Neural cell (in vitro differentiated cells): Measurements from ENCODE around the gene PLEKHG5. TPM values are rescaled to one million over a fixed set of nuclear protein-coding genes. Genes with fewer than 3 reads are reported as not detected.

ENCODE experiments used
- H2AFZ ChIP-seq: fragments of 200-600, 300-800 bp; sonication (generic), shearing (Covaris generic); 2 replicates; pipeline ENCODE4 v1.6.0; 2014; ENCODE audit warnings: low read depth, mild to moderate bottlenecking, antibody characterized with exemption, low read length, moderate library complexity
- H3F3A ChIP-seq: fragments of 200-600 bp; shearing (Covaris generic); 2 replicates; pipeline ENCODE4 v1.6.1; 2016; ENCODE audit warnings: mild to moderate bottlenecking, moderate library complexity, mixed read lengths, antibody characterized with exemption, low read length; ENCODE audit not compliant: insufficient read depth, poor library complexity, severe bottlenecking
- H3K27ac ChIP-seq: fragments of 200-600, 300-800 bp; sonication (generic), shearing (Covaris generic); 2 replicates; pipeline ENCODE4 v1.5.1; 2014; ENCODE audit warnings: mild to moderate bottlenecking, low read length, moderate library complexity
- H3K27me3 ChIP-seq: fragments of 300-800, 200-600 bp; sonication (generic), shearing (Covaris generic); 2 replicates; pipeline ENCODE4 v1.6.0; 2014; ENCODE audit warnings: mild to moderate bottlenecking, low read depth, low read length, moderate library complexity; ENCODE audit not compliant: insufficient read depth
- H3K36me3 ChIP-seq: fragments of 300-800, 200-600 bp; sonication (generic), shearing (Covaris generic); 2 replicates; pipeline ENCODE4 v1.5.1; 2014; ENCODE audit warnings: mild to moderate bottlenecking, antibody characterized with exemption, low read length, moderate library complexity; ENCODE audit not compliant: insufficient read depth
- H3K4me2 ChIP-seq: fragments of 300-800, 200-600 bp; sonication (generic), shearing (Covaris generic); 2 replicates; pipeline ENCODE4 v1.6.0; 2014; ENCODE audit warnings: mild to moderate bottlenecking, low read length
- H3K4me3 ChIP-seq: fragments of 300-800, 200-600 bp; sonication (generic), shearing (Covaris generic); 2 replicates; pipeline ENCODE4 v1.5.1; 2014; ENCODE audit warnings: mild to moderate bottlenecking, low read length, moderate library complexity
- H3K79me2 ChIP-seq: fragments of 200-600 bp; shearing (Covaris generic); replicated peaks from 2 replicates; pipeline ENCODE4 v1.6.0; 2014; ENCODE audit warnings: mild to moderate bottlenecking, low read length, moderate library complexity; ENCODE audit not compliant: insufficient read depth
- H3K9ac ChIP-seq: fragments of 300-800, 200-600 bp; sonication (generic), shearing (Covaris generic); 2 replicates; pipeline ENCODE4 v1.6.1; 2016; ENCODE audit warnings: mild to moderate bottlenecking, low read length, mixed read lengths
- H3K9me2 ChIP-seq: fragments of 200-600 bp; shearing (Covaris generic); 2 replicates; pipeline ENCODE4 v1.6.1; 2016; ENCODE audit warnings: mild to moderate bottlenecking, low read length, mixed read lengths; ENCODE audit not compliant: insufficient read depth
- H3K9me3 ChIP-seq: fragments of 200-600, 300-800 bp; sonication (generic), shearing (Covaris generic); 2 replicates; pipeline ENCODE4 v1.6.1; 2016; ENCODE audit warnings: mild to moderate bottlenecking, mixed run types, low read length, moderate library complexity, mixed read lengths
- H4K20me1 ChIP-seq: fragments of 200-600 bp; shearing (Covaris generic); 2 replicates; pipeline ENCODE4 v1.6.1; 2016; ENCODE audit warnings: mild to moderate bottlenecking, mixed run types; ENCODE audit not compliant: insufficient read depth
- CTCF ChIP-seq: fragments of 450-650 bp; IDR thresholded peaks from 2 replicates; pipeline ENCODE4 v1.5.1; 2014; ENCODE audit warnings: antibody characterized with exemption, mild to moderate bottlenecking, moderate library complexity; ENCODE audit not compliant: poor library complexity, severe bottlenecking
- EP300 ChIP-seq: fragments of 450-650 bp; conservative IDR thresholded peaks from 2 replicates; pipeline ENCODE4 v1.6.1; 2014; ENCODE audit warnings: antibody characterized with exemption, mild to moderate bottlenecking, moderate library complexity; ENCODE audit not compliant: poor library complexity, severe bottlenecking
- EZH2 ChIP-seq: fragments of 200-600, 300-800 bp; shearing (Covaris generic), sonication (generic); IDR thresholded peaks from 2 replicates; pipeline ENCODE4 v1.6.1; 2014; ENCODE audit warnings: antibody characterized with exemption, low read length, borderline replicate concordance, mild to moderate bottlenecking; ENCODE audit not compliant: insufficient read depth, poor library complexity, severe bottlenecking
- MXI1 ChIP-seq: fragments of 450-650 bp; conservative IDR thresholded peaks from 2 replicates; pipeline ENCODE4 v1.6.1; 2014; ENCODE audit warnings: antibody characterized with exemption, mild to moderate bottlenecking; ENCODE audit not compliant: poor library complexity, severe bottlenecking
- POLR2AphosphoS5 ChIP-seq: IDR thresholded peaks from 2 replicates; pipeline ENCODE4 v1.6.1; 2012
- RAD21 ChIP-seq: fragments of 450-650 bp; conservative IDR thresholded peaks from 2 replicates; pipeline ENCODE4 v1.6.1; 2014; ENCODE audit warnings: antibody characterized with exemption, mild to moderate bottlenecking, moderate library complexity
- REST ChIP-seq: IDR thresholded peaks from 2 replicates; pipeline ENCODE4 v1.6.1; 2012; ENCODE audit warnings: borderline replicate concordance
- SMC3 ChIP-seq: fragments of 450-650 bp; conservative IDR thresholded peaks from 2 replicates; pipeline ENCODE4 v1.6.1; 2014; ENCODE audit warnings: antibody characterized with exemption, mild to moderate bottlenecking, moderate library complexity; ENCODE audit not compliant: poor library complexity
- TAF1 ChIP-seq: IDR thresholded peaks from 2 replicates; pipeline ENCODE4 v1.6.1; 2012; ENCODE audit warnings: low read depth
- polyA plus RNA-seq: library from polyadenylated mRNA; depleted of rRNA; stranded (reverse); fragments of >200 nt; gene quantifications from 2 replicates; pipeline ENCODE4 v1.2.3, GENCODE V29; 2014

PLEKHG5 gene
- polyA plus RNA-seq, 1 donor from 2014 or later = 24.0 TPM

- peak overlapping the region; percentile 70 for H3K9ac ChIP-seq
- H3K9me3 ChIP-seq = no peaks in the 10 kb centered on the region
- H2AFZ ChIP-seq = no peak overlapping the region
- H3K79me2 ChIP-seq = no peaks in the 10 kb centered on the region
- no peaks in the 10 kb centered on the region for H3F3A ChIP-seq
- no peaks in the 10 kb centered on the region for H4K20me1 ChIP-seq
- peak overlapping the region; percentile 77 for H3K4me3 ChIP-seq
- no peaks in the 10 kb centered on the region for H3K36me3 ChIP-seq
- H3K27ac ChIP-seq = no peak overlapping the region
- H3K4me2 ChIP-seq = no peak overlapping the region
- TF ChIP-seq POLR2AphosphoS5 (no peak), CTCF (no peak), REST (no peak), TAF1 (no peak), EZH2 (no peak), MXI1 (no peak), RAD21 (no peak), EP300 (no peak), SMC3 (no peak)
- no peaks in the 10 kb centered on the region for H3K27me3 ChIP-seq
- H3K9me2 ChIP-seq = no peaks in the 10 kb centered on the region
Measured at GRCh38 chr1:6495540-6496364, 4.3 kb upstream of the PLEKHG5 start.

GRCh38 chr1:6495041-6495441 is 3.6 kb upstream of the PLEKHG5 start:
- Histone ChIP-seq H3K9ac (no peak overlapping the region), H3K27ac (no peak overlapping the region), H3K9me2 (no peaks in the 10 kb centered on the region), H3K36me3 (no peaks in the 10 kb centered on the region), H4K20me1 (no peaks in the 10 kb centered on the region), H3K9me3 (no peaks in the 10 kb centered on the region), H3K4me3 (no peak overlapping the region), H2AFZ (no peak overlapping the region), H3F3A (no peaks in the 10 kb centered on the region), H3K4me2 (no peak overlapping the region), H3K27me3 (no peaks in the 10 kb centered on the region), H3K79me2 (no peaks in the 10 kb centered on the region)
- TF ChIP-seq EP300 (no peak), TAF1 (no peak), POLR2AphosphoS5 (no peak), RAD21 (no peak), REST (no peak), EZH2 (no peak), CTCF (no peak)
